GM23248 (cell line): ENCODE data around the gene MTHFD1L.

Experiments used
- EZH2 ChIP-seq: fragments of 200-600 bp; sonication (generic); IDR thresholded peaks from 2 replicates; pipeline ENCODE4 v1.6.1; 2018; ENCODE audit warnings: antibody characterized with exemption, mild to moderate bottlenecking; ENCODE audit not compliant: insufficient read depth, poor library complexity, severe bottlenecking
- EZH2phosphoT487 ChIP-seq: fragments of 200-600 bp; sonication (generic); IDR thresholded peaks from 2 replicates; pipeline ENCODE4 v1.6.1; 2018; ENCODE audit warnings: antibody characterized with exemption, moderate library complexity, mild to moderate bottlenecking, low read depth; ENCODE audit not compliant: insufficient read depth

- TF ChIP-seq EZH2: no peak
- TF ChIP-seq EZH2phosphoT487: no peak
Observed at GRCh38 chr6:151078655-151079054, 213.2 kb downstream of the MTHFD1L start.
